Vagina (tissue), 2 donors: ENCODE results near the gene CAP2. TPM values are rescaled to one million over a fixed set of nuclear protein-coding genes. Genes with fewer than 3 reads are reported as not detected.

ENCODE experiments used
- DNase-seq, 2 donors: peaks; one replicate each; pipeline ENCODE4 v3.0.0-alpha.2; 2017; ENCODE audit errors: extremely low spot score in 2 of 2
- H3K27ac ChIP-seq: fragments of 200-600 bp; sonication (generic); one replicate; pipeline ENCODE4 v1.5.1; 2019
- H3K27me3 ChIP-seq: fragments of 200-600 bp; sonication (generic); one replicate; pipeline ENCODE4 v1.5.1; 2019
- H3K36me3 ChIP-seq, 2 donors: fragments of 200-600 bp; sonication (generic); one replicate each; pipeline ENCODE4 v1.5.1; 2017 to 2019
- H3K4me1 ChIP-seq: fragments of 200-600 bp; sonication (generic); one replicate; pipeline ENCODE4 v1.5.1; 2019
- H3K4me3 ChIP-seq, 2 donors: fragments of 200-600 bp; sonication (generic); 1 replicate in 1 of 2; 2 replicates in 1 of 2; pipeline ENCODE4 v1.5.1; 2016 to 2019
- H3K9me3 ChIP-seq: fragments of 200-600 bp; sonication (generic); one replicate; pipeline ENCODE4 v1.5.1; 2019
- POLR2A ChIP-seq, 2 donors: fragments of 450-650 bp; IDR thresholded peaks; one replicate each; pipeline ENCODE4 v1.6.1; 2017; ENCODE audit warnings: antibody characterized with exemption in 2 of 2, mild to moderate bottlenecking in 2 of 2, moderate library complexity in 2 of 2
- POLR2AphosphoS5 ChIP-seq, 2 donors: sonication (generic); formaldehyde crosslinking; IDR thresholded peaks; one replicate each; pipeline ENCODE4 v1.9.0; 2017; ENCODE audit warnings: antibody characterized with exemption in 2 of 2, mild to moderate bottlenecking in 2 of 2, low read depth in 1 of 2; ENCODE audit not compliant: insufficient read depth in 1 of 2
- intact Hi-C: fragments of 100-400 bp; cut with DNase I; formaldehyde crosslinking; loops from one replicate; pipeline ENCODE4 v1.15.1; 2023
- total RNA-seq: library from RNA; depleted of rRNA; stranded (reverse); fragments of >200 nt; gene quantifications from one replicate; pipeline ENCODE4 v1.2.3, GENCODE V29; 2016
- TF ChIP-seq, protein P1 (sequence below), 3 experiments: fragments of 450-650 bp in 2 of 3; fragments of 200-600 bp in 1 of 3; sonication (generic) in 1 of 3; IDR thresholded peaks; one replicate each; pipeline ENCODE4 v1.5.1; 2017 to 2019; ENCODE audit warnings: antibody characterized with exemption in 3 of 3, mild to moderate bottlenecking in 2 of 3, moderate library complexity in 2 of 3

The CAP2 gene
- total RNA-seq, 1 donor from 2014 or later = 9.6 TPM

DNA sequence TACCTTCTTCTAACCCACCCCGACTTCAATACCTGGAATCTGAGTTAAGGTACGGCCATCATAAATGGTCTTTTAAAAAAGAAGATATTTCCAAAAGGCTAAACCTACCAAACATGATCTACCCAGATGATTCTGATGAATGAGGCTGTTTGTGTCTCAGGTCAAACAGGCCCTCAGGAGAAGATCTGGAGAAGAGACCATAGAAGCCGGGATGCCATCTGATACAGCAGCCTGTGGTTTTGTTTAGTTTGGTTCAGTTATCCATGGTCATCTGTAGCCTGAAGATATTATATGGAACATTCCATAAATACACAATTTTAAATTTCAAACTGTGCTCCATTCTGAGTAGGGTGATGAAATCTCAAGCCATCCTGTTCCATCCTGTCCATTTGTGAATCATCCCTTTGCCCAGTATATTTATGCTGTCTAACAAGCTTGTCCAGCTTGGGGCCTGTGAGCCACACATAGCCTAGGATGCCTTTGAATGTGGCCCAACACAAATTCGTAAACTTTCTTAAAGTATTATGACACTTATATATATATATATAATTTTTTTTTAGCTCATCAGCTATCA lies 4.0 kb upstream of the CAP2 start:
- TF ChIP-seq POLR2AphosphoS5 (IDR thresholded peaks at IDR 0.05; ENCODE audit: insufficient read depth in 1 of 2, low read depth in 1 of 2) (peak in 1 of 2 donors; percentile 62), POLR2A (IDR thresholded peaks at IDR 0.05) (no peak)
- TF ChIP-seq, protein P1, sequence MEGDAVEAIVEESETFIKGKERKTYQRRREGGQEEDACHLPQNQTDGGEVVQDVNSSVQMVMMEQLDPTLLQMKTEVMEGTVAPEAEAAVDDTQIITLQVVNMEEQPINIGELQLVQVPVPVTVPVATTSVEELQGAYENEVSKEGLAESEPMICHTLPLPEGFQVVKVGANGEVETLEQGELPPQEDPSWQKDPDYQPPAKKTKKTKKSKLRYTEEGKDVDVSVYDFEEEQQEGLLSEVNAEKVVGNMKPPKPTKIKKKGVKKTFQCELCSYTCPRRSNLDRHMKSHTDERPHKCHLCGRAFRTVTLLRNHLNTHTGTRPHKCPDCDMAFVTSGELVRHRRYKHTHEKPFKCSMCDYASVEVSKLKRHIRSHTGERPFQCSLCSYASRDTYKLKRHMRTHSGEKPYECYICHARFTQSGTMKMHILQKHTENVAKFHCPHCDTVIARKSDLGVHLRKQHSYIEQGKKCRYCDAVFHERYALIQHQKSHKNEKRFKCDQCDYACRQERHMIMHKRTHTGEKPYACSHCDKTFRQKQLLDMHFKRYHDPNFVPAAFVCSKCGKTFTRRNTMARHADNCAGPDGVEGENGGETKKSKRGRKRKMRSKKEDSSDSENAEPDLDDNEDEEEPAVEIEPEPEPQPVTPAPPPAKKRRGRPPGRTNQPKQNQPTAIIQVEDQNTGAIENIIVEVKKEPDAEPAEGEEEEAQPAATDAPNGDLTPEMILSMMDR (IDR thresholded peaks at IDR 0.05) = no peak
- no peaks in the 10 kb centered on the region for H3K4me1 ChIP-seq
- H3K9me3 ChIP-seq = no peaks in the 10 kb centered on the region
- DNase-seq = no peak
- no peaks in the 10 kb centered on the region for H3K36me3 ChIP-seq
- no peak overlapping the region for H3K4me3 ChIP-seq
- H3K27me3 ChIP-seq = no peaks in the 10 kb centered on the region
- intact Hi-C loops = no loop called here
- H3K27ac ChIP-seq = no peak overlapping the region

DNA sequence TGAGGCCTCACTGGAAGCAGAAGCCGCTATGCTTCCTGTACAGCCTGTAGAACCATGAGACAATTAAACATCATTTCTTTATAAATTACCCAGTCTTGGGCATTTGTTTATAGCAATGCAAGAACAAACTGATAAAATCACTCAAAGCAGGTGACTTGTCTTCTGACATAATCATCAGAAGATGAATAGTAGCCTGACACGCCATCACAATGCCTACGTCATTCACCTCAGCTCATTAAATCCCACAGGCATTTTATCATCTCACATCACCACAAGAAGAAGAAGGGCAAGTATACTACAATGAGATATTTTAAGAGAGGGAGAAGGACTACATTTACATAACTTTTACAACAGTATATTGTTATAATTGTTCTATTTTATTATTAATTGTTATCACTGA lies 3.1 kb upstream of the CAP2 start:
- H3K4me1 ChIP-seq = no peaks in the 10 kb centered on the region
- H3K27me3 ChIP-seq = no peaks in the 10 kb centered on the region
- intact Hi-C loops = loop anchor here (10.0 kb wide), 1 partner anchor 105 kb away; the partner anchor contains the start of gene RBM24
- H3K27ac ChIP-seq = no peak overlapping the region
- TF ChIP-seq POLR2A (IDR thresholded peaks at IDR 0.05) (no peak), POLR2AphosphoS5 (IDR thresholded peaks at IDR 0.05; ENCODE audit: insufficient read depth in 1 of 2, low read depth in 1 of 2) (no peak)
- TF ChIP-seq, protein P1 (IDR thresholded peaks at IDR 0.05) = no peak
- no peaks in the 10 kb centered on the region for H3K9me3 ChIP-seq
- no peaks in the 10 kb centered on the region for H3K36me3 ChIP-seq
- H3K4me3 ChIP-seq = no peak overlapping the region
- no peak for DNase-seq

DNA sequence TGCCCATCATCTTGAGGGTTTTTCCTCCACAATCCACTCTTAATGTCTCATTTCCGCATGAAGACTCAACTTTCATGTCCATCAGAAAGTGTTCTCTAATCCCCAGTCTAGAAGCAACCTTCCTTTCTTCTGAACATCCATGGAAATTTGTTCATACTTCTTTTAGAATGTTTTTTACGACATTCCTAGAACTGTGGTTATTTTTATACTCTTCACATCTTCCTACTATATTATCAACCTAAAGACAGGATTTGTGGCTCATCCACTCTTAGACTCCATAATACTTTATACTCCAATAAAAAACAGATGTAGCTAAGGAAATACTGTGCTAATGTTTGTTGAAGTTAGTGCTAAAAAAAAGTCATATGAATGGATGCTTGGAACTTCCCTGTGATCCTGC lies 1.4 kb upstream of the CAP2 start:
- intact Hi-C loops = loop anchor here (10.0 kb wide), 1 partner anchor 107 kb away; the partner anchor contains the start of gene RBM24
- no peaks in the 10 kb centered on the region for H3K36me3 ChIP-seq
- H3K4me3 ChIP-seq = no peak overlapping the region
- no peak for TF ChIP-seq POLR2A (IDR thresholded peaks at IDR 0.05)
- TF ChIP-seq, protein P1 (IDR thresholded peaks at IDR 0.05) = no peak
- no peak for TF ChIP-seq POLR2AphosphoS5 (IDR thresholded peaks at IDR 0.05; ENCODE audit: insufficient read depth in 1 of 2, low read depth in 1 of 2)
- no peaks in the 10 kb centered on the region for H3K27me3 ChIP-seq
- no peaks in the 10 kb centered on the region for H3K9me3 ChIP-seq
- H3K27ac ChIP-seq = no peak overlapping the region
- no peak for DNase-seq
- H3K4me1 ChIP-seq = no peaks in the 10 kb centered on the region

DNA sequence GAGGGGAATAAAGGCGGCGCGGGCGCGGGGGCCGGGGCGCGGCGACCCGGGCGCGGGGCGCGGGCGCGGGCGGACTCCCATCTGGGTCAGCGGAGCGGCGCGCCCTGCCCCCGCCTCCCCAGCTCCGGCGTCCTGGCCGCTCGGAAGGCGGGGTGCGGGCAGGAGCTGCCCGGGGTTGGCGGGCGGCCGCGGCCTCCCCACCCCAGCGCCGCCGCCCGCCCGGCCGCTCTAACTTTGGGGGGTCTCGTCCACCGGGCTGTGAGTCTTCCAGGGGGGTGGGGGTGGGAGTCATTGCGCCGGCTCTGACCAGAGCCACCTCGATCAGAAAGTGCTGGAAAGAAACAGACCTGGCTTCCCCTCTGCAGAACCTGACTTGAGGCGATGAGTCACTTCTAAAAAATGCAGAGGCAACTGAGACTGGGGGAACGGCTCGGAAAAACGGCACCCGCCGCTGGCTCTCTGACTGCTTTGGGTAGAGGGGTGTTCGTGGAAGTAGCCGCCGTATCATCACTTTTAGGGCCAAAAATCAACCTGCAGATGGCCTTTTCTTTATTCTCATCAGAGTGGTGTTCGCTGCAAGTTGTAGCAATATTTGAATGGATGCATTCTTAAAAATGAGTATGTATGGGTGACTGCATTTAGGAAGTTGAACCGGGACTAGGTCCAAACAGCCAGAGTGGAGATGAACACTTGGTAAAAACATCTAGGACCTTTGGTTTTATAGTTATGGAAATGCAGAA lies 667 bp downstream of the CAP2 start:
- Histone ChIP-seq H3K4me1 (no peaks in the 10 kb centered on the region), H3K4me3 (peak overlapping the region; percentile 76 to 80), H3K36me3 (no peaks in the 10 kb centered on the region), H3K27ac (peak overlapping the region; percentile 89), H3K9me3 (no peaks in the 10 kb centered on the region), H3K27me3 (no peaks in the 10 kb centered on the region)
- intact Hi-C loops = loop anchor here (10.0 kb wide), 1 partner anchor 109 kb away; the partner anchor contains the start of gene RBM24
- TF ChIP-seq POLR2AphosphoS5 (IDR thresholded peaks at IDR 0.05; ENCODE audit: insufficient read depth in 1 of 2, low read depth in 1 of 2) (peak in 1 of 2 donors; percentile 11), POLR2A (IDR thresholded peaks at IDR 0.05) (no peak)
- DNase-seq = no peak

DNA sequence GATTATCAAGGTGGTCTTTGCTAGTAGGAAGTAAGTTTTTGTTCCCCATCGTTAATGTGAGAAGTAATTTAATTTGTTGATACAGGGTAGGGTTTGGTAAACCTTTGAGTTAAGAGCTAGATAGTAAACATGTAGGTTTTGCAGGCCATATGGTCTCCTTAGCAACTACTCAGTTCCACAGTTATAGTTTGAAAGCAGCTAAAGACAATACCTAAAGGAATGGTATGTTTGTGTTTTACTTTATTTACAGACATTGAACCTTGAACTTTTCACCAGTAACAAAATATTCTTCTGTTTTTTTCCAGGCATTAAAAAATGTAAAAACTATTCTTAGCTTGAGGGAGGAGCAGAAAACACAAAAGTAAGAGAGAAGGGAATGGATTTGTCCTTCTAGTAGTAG lies 1.7 kb downstream of the CAP2 start:
- Histone ChIP-seq H3K36me3 (no peaks in the 10 kb centered on the region), H3K27ac (peak overlapping the region; percentile 89), H3K9me3 (no peaks in the 10 kb centered on the region), H3K4me3 (no peak overlapping the region), H3K27me3 (no peaks in the 10 kb centered on the region), H3K4me1 (no peaks in the 10 kb centered on the region)
- no peak for DNase-seq
- TF ChIP-seq POLR2A (IDR thresholded peaks at IDR 0.05) (no peak), POLR2AphosphoS5 (IDR thresholded peaks at IDR 0.05; ENCODE audit: insufficient read depth in 1 of 2, low read depth in 1 of 2) (no peak)
- TF ChIP-seq, protein P1 (IDR thresholded peaks at IDR 0.05) = no peak
- intact Hi-C loops = loop anchor here (10.0 kb wide), 1 partner anchor 110 kb away; the partner anchor contains the start of gene RBM24
